A673 (cell line): ENCODE measurements around the gene S100A9. TPM values are rescaled to one million over a fixed set of nuclear protein-coding genes. Genes with fewer than 3 reads are reported as not detected.

ENCODE experiments used
- BruUV-seq: library from RNA; stranded (reverse); fragments of 400-500 nt; replicated peaks from 2 replicates; lab custom pipeline; 2021; lab: Mats Ljungman, UMichigan
- CTCF ChIA-PET: fragments of 300-600 bp; sonication (Branson Sonifier 250); formaldehyde crosslinking; loops from one replicate; lab custom pipeline; 2022; ENCODE audit warnings: antibody characterized with exemption; lab: Charles Lee
- POLR2A ChIA-PET: fragments of 300-600 bp; sonication (Branson Sonifier 250); formaldehyde crosslinking; loops from one replicate; lab custom pipeline; 2022; ENCODE audit warnings: antibody characterized with exemption; ENCODE audit not compliant: low non-redundant PET; lab: Charles Lee
- DNase-seq: peaks from one replicate; pipeline ENCODE4 v3.0.0-alpha.2; 2015; ENCODE audit warnings: low spot score
- H3K27ac ChIP-seq: fragments of 200-600 bp; sonication (generic); 2 replicates; pipeline ENCODE4 v1.5.1; 2016; ENCODE audit warnings: mixed run types, low read depth, mild to moderate bottlenecking, mixed read lengths, antibody characterized with exemption, low read length; ENCODE audit not compliant: poor library complexity, severe bottlenecking
- H3K27me3 ChIP-seq: fragments of 200-600 bp; sonication (generic); replicated peaks from 2 replicates; pipeline ENCODE4 v1.6.1; 2017; ENCODE audit warnings: mixed run types, low read depth, mild to moderate bottlenecking, mixed read lengths, antibody characterized with exemption, low read length; ENCODE audit not compliant: insufficient read depth, poor library complexity
- H3K36me3 ChIP-seq: fragments of 200-600 bp; sonication (generic); 2 replicates; pipeline ENCODE4 v1.6.1; 2016; ENCODE audit warnings: mixed run types, mild to moderate bottlenecking, mixed read lengths, antibody characterized with exemption, low read length; ENCODE audit not compliant: insufficient read depth, poor library complexity, severe bottlenecking
- H3K4me1 ChIP-seq: fragments of 200-600 bp; sonication (generic); 2 replicates; pipeline ENCODE4 v1.6.1; 2017; ENCODE audit warnings: mixed run types, mild to moderate bottlenecking, mixed read lengths, antibody characterized with exemption, low read length; ENCODE audit not compliant: insufficient read depth, poor library complexity, severe bottlenecking
- H3K4me3 ChIP-seq: fragments of 200-600 bp; sonication (generic); 2 replicates; pipeline ENCODE4 v1.5.1; 2016; ENCODE audit warnings: low read depth, mixed run types, mild to moderate bottlenecking, mixed read lengths, low read length; ENCODE audit not compliant: poor library complexity, severe bottlenecking
- H3K9me3 ChIP-seq: fragments of 200-600 bp; sonication (generic); 2 replicates; pipeline ENCODE4 v1.6.1; 2016; ENCODE audit warnings: mixed run types, low read depth, mild to moderate bottlenecking, mixed read lengths, antibody characterized with exemption, low read length; ENCODE audit not compliant: poor library complexity, severe bottlenecking
- EZH2 ChIP-seq: fragments of 200-600 bp; sonication (generic); IDR thresholded peaks from 2 replicates; pipeline ENCODE4 v1.6.1; 2017; ENCODE audit warnings: borderline replicate concordance, low read depth, mild to moderate bottlenecking, mixed read lengths, antibody characterized with exemption, low read length; ENCODE audit not compliant: poor library complexity, severe bottlenecking
- intact Hi-C: fragments of 100-400 bp; cut with micrococcal nuclease; formaldehyde crosslinking; loops from one replicate; pipeline ENCODE4 v1.10.0; 2022; ENCODE audit not compliant: unreplicated experiment
- total RNA-seq: library from RNA; stranded (reverse); gene quantifications from 2 replicates; pipeline ENCODE4 v1.2.3, GENCODE V29; 2021
- TF ChIP-seq, protein P1 (sequence below): fragments of 300-800, 200-600 bp; sonication (generic); conservative IDR thresholded peaks from 2 replicates; pipeline ENCODE4 v1.5.1; 2017; ENCODE audit warnings: low read depth, mild to moderate bottlenecking, antibody characterized with exemption, low read length, moderate library complexity, mixed read lengths

Gene S100A9
- total RNA-seq, 1 experiment from 2014 or later = not detected

DNA sequence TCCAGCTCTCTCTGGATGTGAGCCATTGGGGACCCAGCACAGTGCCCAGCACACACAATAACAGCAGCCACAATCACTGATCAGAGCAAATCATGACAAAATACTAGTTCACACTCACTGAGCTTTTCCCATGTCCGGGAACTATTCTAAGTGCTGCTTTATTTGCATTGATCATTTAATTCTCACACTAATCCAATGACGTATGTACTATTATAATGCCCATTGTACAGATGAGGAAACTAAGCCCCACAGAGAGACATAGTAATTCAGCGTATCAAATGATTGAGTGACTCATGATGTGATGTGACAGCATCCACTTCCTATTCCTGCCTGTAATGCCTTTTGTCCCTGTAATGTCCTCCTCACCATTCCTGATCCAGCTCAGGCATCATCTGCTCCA is 35.2 kb downstream of the S100A9 start:
- no TSS peak for BruUV-seq
- DNase-seq = no peak
- Histone ChIP-seq H3K4me1 (no peaks in the 10 kb centered on the region), H3K36me3 (no peaks in the 10 kb centered on the region), H3K27ac (no peak overlapping the region), H3K4me3 (no peak overlapping the region), H3K9me3 (no peaks in the 10 kb centered on the region), H3K27me3 (peaks cover 73% of the 10 kb centered on the region)
- intact Hi-C loops = no loop called here
- ChIA-PET CTCF (no interaction called here), POLR2A (no interaction called here)
- TF ChIP-seq EZH2 = no peak
- TF ChIP-seq, protein P1, sequence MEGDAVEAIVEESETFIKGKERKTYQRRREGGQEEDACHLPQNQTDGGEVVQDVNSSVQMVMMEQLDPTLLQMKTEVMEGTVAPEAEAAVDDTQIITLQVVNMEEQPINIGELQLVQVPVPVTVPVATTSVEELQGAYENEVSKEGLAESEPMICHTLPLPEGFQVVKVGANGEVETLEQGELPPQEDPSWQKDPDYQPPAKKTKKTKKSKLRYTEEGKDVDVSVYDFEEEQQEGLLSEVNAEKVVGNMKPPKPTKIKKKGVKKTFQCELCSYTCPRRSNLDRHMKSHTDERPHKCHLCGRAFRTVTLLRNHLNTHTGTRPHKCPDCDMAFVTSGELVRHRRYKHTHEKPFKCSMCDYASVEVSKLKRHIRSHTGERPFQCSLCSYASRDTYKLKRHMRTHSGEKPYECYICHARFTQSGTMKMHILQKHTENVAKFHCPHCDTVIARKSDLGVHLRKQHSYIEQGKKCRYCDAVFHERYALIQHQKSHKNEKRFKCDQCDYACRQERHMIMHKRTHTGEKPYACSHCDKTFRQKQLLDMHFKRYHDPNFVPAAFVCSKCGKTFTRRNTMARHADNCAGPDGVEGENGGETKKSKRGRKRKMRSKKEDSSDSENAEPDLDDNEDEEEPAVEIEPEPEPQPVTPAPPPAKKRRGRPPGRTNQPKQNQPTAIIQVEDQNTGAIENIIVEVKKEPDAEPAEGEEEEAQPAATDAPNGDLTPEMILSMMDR = no peak

DNA sequence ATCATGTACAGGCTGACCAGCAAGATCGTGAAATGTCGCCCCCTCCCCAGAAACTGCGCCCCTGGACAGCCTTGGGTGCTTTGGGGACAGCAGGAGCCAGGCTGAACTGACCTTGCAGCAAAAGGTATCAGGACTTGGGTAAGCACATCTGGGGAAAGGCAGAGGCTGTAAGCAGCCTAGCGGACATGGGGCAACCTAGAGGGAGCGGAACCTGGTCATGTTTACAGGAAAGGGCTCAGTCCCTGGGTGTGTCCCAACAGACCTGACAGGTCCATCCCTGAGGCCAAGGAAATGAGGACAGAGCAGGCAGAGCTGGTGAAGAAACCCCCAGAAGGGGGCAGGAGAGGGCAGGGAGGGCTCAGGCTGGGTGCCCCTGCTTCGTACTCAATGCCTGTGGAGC is 36.3 kb downstream of the S100A9 start:
- ChIA-PET POLR2A (no interaction called here), CTCF (no interaction called here)
- no peak overlapping the region for H3K27ac ChIP-seq
- peaks cover 72% of the 10 kb centered on the region for H3K27me3 ChIP-seq
- no peaks in the 10 kb centered on the region for H3K36me3 ChIP-seq
- BruUV-seq = no TSS peak
- intact Hi-C loops = no loop called here
- no peak for DNase-seq
- no peak overlapping the region for H3K4me3 ChIP-seq
- no peaks in the 10 kb centered on the region for H3K4me1 ChIP-seq
- TF ChIP-seq, protein P1 = no peak
- no peak for TF ChIP-seq EZH2
- H3K9me3 ChIP-seq = no peaks in the 10 kb centered on the region

DNA sequence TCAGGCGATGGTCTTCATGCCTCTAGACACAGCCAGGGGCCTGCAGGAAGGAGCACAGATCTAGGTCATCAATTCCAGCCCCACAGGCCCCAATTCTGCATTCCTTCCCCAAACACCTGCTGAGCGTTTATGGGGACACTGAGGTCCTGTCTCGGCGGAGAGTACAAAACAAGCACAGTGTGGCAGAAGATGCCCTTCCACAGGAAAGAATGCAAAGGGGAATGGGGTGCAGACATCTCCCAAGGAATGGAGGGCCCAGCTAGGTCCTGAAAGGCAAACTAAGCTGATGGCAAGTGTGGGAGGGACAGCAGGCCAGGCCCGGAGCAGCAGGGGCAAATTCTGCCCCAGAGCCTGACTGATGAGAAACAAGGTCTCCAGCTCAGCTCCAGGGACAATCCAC is 36.7 kb downstream of the S100A9 start:
- ChIA-PET CTCF (no interaction called here), POLR2A (no interaction called here)

More for the DNA sequence above, 36.7 kb downstream of the S100A9 start:
- Histone ChIP-seq H3K27ac (no peak overlapping the region), H3K9me3 (no peaks in the 10 kb centered on the region), H3K27me3 (peaks cover 72% of the 10 kb centered on the region), H3K36me3 (no peaks in the 10 kb centered on the region), H3K4me1 (no peaks in the 10 kb centered on the region), H3K4me3 (no peak overlapping the region)
- TF ChIP-seq, protein P1 = no peak
- TF ChIP-seq EZH2 = no peak
- intact Hi-C loops = no loop called here
- DNase-seq = no peak
- BruUV-seq = no TSS peak
